D721Med (cell line): ENCODE measurements around the gene OPCML.

ENCODE experiments used
- DNase-seq: peaks from one replicate; pipeline ENCODE4 v3.0.0; 2011; ENCODE audit warnings: low spot score; ENCODE audit not compliant: insufficient read length
- FAIRE-seq: peaks from 2 replicates; lab custom pipeline; 2011; peaks lifted over from hg19 to GRCh38; lab: Jason Lieb, UNC
- CTCF ChIP-seq: IDR thresholded peaks from 2 replicates; pipeline ENCODE4 v1.5.1; 2012; ENCODE audit warnings: mild to moderate bottlenecking, control low read depth; ENCODE audit not compliant: insufficient read depth; ENCODE audit errors: missing control alignments

Gene OPCML

GRCh38 chr11:133500435-133500834 lies 31.9 kb downstream of the OPCML start:
- no peak for FAIRE-seq
- DNase-seq, result no peak
- no peak for TF ChIP-seq CTCF

- FAIRE-seq (no peak), DNase-seq (no peak)
- no peak for TF ChIP-seq CTCF
Measured at GRCh38 chr11:133498969-133499368, 33.3 kb downstream of the OPCML start.

GRCh38 chr11:133497477-133498140 lies 34.7 kb downstream of the OPCML start:
- no peak for DNase-seq
- FAIRE-seq, result no peak
- no peak for TF ChIP-seq CTCF

GRCh38 chr11:133492895-133493294 lies 39.4 kb downstream of the OPCML start:
- DNase-seq (no peak), FAIRE-seq (no peak)
- no peak for TF ChIP-seq CTCF

- TF ChIP-seq CTCF, result no peak
- FAIRE-seq (no peak), DNase-seq (no peak)
Measured at GRCh38 chr11:133491680-133492383, 40.5 kb downstream of the OPCML start.

- FAIRE-seq (no peak), DNase-seq (no peak)
- TF ChIP-seq CTCF, result no peak
Measured at GRCh38 chr11:133480722-133481121, 51.6 kb downstream of the OPCML start.

- FAIRE-seq (no peak), DNase-seq (no peak)
- TF ChIP-seq CTCF, result no peak
Measured at GRCh38 chr11:133479209-133479608, 53.1 kb downstream of the OPCML start.
